MM.1S (cell line): ENCODE measurements around the gene SYP.
"Not testable (repeated sequence)": the region's sequence is repeated elsewhere in the genome, so short reads cannot be mapped to it uniquely, and the experiment has no call there.

Experiments
- DNase-seq: peaks from one replicate; pipeline ENCODE4 v3.0.0-alpha.2; 2015
- H2AFZ ChIP-seq: fragments of 300-600 bp; sonication (generic); 2 replicates; pipeline ENCODE4 v1.6.0; 2016; ENCODE audit warnings: antibody characterized with exemption, low read length
- H3F3A ChIP-seq: fragments of 300-600 bp; sonication (generic); 2 replicates; pipeline ENCODE4 v1.6.1; 2016; ENCODE audit warnings: mild to moderate bottlenecking, antibody characterized with exemption, low read length, moderate library complexity, mixed read lengths; ENCODE audit not compliant: insufficient read depth
- H3K27ac ChIP-seq: fragments of 300-600 bp; sonication (generic); 2 replicates; pipeline ENCODE4 v1.5.1; 2016; ENCODE audit warnings: mild to moderate bottlenecking, low read length
- H3K27me3 ChIP-seq: fragments of 300-600 bp; sonication (generic); replicated peaks from 2 replicates; pipeline ENCODE4 v1.6.0; 2016; ENCODE audit warnings: low read length; ENCODE audit not compliant: insufficient read depth
- H3K36me3 ChIP-seq: fragments of 300-600 bp; sonication (generic); replicated peaks from 2 replicates; pipeline ENCODE4 v1.6.1; 2016; ENCODE audit warnings: mild to moderate bottlenecking, low read length, mixed read lengths; ENCODE audit not compliant: insufficient read depth
- H3K4me1 ChIP-seq: fragments of 300-600 bp; sonication (generic); 2 replicates; pipeline ENCODE4 v1.6.1; 2016; ENCODE audit warnings: low read length, mixed read lengths
- H3K4me2 ChIP-seq: fragments of 300-600 bp; sonication (generic); 2 replicates; pipeline ENCODE4 v1.6.0; 2016; ENCODE audit warnings: low read depth, low read length
- H3K4me3 ChIP-seq: fragments of 300-600 bp; sonication (generic); 2 replicates; pipeline ENCODE4 v1.5.1; 2016; ENCODE audit warnings: low read length, mixed read lengths
- H3K79me2 ChIP-seq: fragments of 300-600 bp; sonication (generic); 2 replicates; pipeline ENCODE4 v1.6.1; 2016; ENCODE audit warnings: mixed run types, low read length, mixed read lengths
- H3K9ac ChIP-seq: fragments of 300-600 bp; sonication (generic); 2 replicates; pipeline ENCODE4 v1.6.1; 2016; ENCODE audit warnings: low read length, mixed read lengths
- H3K9me2 ChIP-seq: fragments of 300-600 bp; sonication (generic); replicated peaks from 2 replicates; pipeline ENCODE4 v1.6.1; 2016; ENCODE audit warnings: mild to moderate bottlenecking, low read length, mixed read lengths; ENCODE audit not compliant: insufficient read depth
- H3K9me3 ChIP-seq: fragments of 300-600 bp; sonication (generic); replicated peaks from 2 replicates; pipeline ENCODE4 v1.6.1; 2016; ENCODE audit warnings: mild to moderate bottlenecking, low read length, mixed read lengths; ENCODE audit not compliant: insufficient read depth
- H4K20me1 ChIP-seq: fragments of 300-600 bp; sonication (generic); 2 replicates; pipeline ENCODE4 v1.6.1; 2016; ENCODE audit warnings: mild to moderate bottlenecking, low read length, moderate library complexity, mixed read lengths; ENCODE audit not compliant: insufficient read depth
- EZH2 ChIP-seq: fragments of 300-600 bp; sonication (generic); optimal IDR thresholded peaks from 2 replicates; pipeline ENCODE3; 2017; ENCODE audit warnings: low read depth, mild to moderate bottlenecking, antibody characterized with exemption, low read length, mixed read lengths
- EZH2phosphoT487 ChIP-seq: fragments of 300-600 bp; sonication (generic); IDR thresholded peaks from 2 replicates; pipeline ENCODE4 v1.6.1; 2018; ENCODE audit warnings: antibody characterized with exemption, low read length
- TF ChIP-seq, protein P1 (sequence below): fragments of 300-600 bp; sonication (generic); IDR thresholded peaks from 2 replicates; pipeline ENCODE4 v1.5.1; 2016; ENCODE audit warnings: antibody characterized with exemption, low read length, mixed read lengths

SYP gene

DNA sequence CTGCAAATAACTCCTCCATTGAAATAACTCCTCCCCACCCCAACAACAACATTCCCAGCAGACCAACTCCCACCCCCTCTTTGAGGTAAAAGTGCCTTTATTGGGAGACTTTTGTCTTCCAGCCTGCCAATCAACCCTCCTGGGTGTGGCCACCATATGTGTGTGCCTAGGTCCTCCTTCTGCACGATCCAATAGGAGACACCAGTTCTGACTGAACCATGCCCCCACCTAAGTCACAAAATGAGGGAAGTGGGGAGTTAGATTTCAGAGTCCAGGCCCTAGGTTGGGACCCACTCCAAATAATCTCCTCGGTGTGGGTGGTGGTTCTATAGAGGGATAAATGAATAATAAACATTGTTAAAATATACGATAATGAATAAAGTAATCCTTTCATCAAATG lies 25.3 kb downstream of the SYP start:
- Histone ChIP-seq H3K9me2 (no peaks in the 10 kb centered on the region), H3K4me1 (peaks cover 6% of the 10 kb centered on the region; the same call in 1 of the 2 replicates), H4K20me1 (no peaks in the 10 kb centered on the region), H3F3A (0 out of 2 replicates have a peak, but pooled peaks cover 4% of the 10 kb centered on the region), H3K9ac (no peak overlapping the region), H3K4me2 (no peak overlapping the region), H3K9me3 (no peaks in the 10 kb centered on the region), H3K79me2 (peaks cover 19% of the 10 kb centered on the region), H2AFZ (no peak overlapping the region), H3K36me3 (no peaks in the 10 kb centered on the region), H3K27me3 (no peaks in the 10 kb centered on the region), H3K27ac (no peak overlapping the region), H3K4me3 (no peak overlapping the region)
- DNase-seq = no peak
- TF ChIP-seq, protein P1, sequence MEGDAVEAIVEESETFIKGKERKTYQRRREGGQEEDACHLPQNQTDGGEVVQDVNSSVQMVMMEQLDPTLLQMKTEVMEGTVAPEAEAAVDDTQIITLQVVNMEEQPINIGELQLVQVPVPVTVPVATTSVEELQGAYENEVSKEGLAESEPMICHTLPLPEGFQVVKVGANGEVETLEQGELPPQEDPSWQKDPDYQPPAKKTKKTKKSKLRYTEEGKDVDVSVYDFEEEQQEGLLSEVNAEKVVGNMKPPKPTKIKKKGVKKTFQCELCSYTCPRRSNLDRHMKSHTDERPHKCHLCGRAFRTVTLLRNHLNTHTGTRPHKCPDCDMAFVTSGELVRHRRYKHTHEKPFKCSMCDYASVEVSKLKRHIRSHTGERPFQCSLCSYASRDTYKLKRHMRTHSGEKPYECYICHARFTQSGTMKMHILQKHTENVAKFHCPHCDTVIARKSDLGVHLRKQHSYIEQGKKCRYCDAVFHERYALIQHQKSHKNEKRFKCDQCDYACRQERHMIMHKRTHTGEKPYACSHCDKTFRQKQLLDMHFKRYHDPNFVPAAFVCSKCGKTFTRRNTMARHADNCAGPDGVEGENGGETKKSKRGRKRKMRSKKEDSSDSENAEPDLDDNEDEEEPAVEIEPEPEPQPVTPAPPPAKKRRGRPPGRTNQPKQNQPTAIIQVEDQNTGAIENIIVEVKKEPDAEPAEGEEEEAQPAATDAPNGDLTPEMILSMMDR = no peak
- no peak for TF ChIP-seq EZH2
- no peak for TF ChIP-seq EZH2phosphoT487

DNA sequence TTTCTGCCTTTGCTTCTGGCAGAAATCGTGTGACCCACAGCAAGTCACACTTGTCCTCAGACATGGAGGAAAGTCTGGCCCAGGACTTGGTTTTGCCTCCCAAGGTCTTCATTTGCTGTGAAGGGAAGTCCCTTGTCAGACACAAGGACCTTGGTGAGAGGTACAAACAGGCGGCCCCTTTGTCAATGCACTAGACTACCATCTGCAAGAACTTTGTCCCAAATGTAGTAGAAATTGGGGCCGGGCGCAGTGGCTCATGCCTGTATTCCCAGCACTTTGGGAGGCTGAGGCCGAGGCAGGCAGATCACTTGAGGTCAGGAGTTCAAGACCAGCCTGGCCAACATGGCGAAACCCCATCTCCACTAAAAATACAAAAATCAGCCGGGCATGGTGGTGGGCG lies 26.4 kb downstream of the SYP start:
- Histone ChIP-seq H3K79me2 (peaks cover 19% of the 10 kb centered on the region), H3K4me2 (peak overlapping the region; percentile 76; the same call in 1 of the 2 replicates)
- H3F3A ChIP-seq, H3K27ac ChIP-seq, H2AFZ ChIP-seq, H3K36me3 ChIP-seq, H3K4me3 ChIP-seq, H3K27me3 ChIP-seq, H3K9ac ChIP-seq, H3K9me3 ChIP-seq, DNase-seq, H3K9me2 ChIP-seq, H4K20me1 ChIP-seq, H3K4me1 ChIP-seq: not testable (repeated sequence)

DNA sequence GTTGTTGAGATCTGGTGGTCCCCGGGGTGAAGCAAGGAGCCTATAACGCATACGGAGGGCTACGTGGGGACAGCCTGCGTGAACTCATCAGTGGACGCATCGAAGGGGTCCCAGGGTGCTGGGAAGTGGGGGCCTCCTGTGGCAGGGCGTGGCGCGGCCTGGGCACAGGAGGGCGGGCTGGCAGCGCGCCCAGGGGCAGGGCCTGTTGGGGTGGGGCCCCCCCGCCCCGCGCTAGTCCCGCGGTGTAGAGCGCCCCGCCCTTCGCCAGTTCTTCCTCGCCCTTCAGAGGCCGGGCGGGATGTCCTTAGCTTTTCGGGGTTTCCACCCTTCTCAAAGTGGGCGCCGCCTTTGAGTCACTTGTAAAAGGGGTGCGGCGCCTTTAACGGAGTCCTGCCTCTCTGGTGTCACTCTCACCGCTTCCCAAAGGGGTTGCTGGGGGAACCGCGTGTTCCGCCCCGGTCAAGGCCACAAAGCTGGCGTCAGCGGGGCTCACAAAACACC lies 27.7 kb downstream of the SYP start:
- no peaks in the 10 kb centered on the region for H4K20me1 ChIP-seq
- H3K4me2 ChIP-seq = peak overlapping the region; percentile 76
- TF ChIP-seq EZH2phosphoT487 (no peak), EZH2 (no peak)
- TF ChIP-seq, protein P1 = no peak
- H3K4me1 ChIP-seq = peaks cover 6% of the 10 kb centered on the region; the same call in 1 of the 2 replicates
- peak overlapping the region; percentile 83 for H3K27ac ChIP-seq
- DNase-seq = peak; percentile 80
- H3K79me2 ChIP-seq = peaks cover 19% of the 10 kb centered on the region
- H3K36me3 ChIP-seq = no peaks in the 10 kb centered on the region
- no peaks in the 10 kb centered on the region for H3K27me3 ChIP-seq
- no peaks in the 10 kb centered on the region for H3K9me2 ChIP-seq
- H3K9me3 ChIP-seq = no peaks in the 10 kb centered on the region
- H3F3A ChIP-seq = peaks cover 11% of the 10 kb centered on the region
- H3K4me3 ChIP-seq = peak overlapping the region; percentile 91
- H2AFZ ChIP-seq = 0 out of 2 replicates have a peak overlapping the region, but pooled peaks have one; percentile 31
- H3K9ac ChIP-seq = peak overlapping the region; percentile 92

DNA sequence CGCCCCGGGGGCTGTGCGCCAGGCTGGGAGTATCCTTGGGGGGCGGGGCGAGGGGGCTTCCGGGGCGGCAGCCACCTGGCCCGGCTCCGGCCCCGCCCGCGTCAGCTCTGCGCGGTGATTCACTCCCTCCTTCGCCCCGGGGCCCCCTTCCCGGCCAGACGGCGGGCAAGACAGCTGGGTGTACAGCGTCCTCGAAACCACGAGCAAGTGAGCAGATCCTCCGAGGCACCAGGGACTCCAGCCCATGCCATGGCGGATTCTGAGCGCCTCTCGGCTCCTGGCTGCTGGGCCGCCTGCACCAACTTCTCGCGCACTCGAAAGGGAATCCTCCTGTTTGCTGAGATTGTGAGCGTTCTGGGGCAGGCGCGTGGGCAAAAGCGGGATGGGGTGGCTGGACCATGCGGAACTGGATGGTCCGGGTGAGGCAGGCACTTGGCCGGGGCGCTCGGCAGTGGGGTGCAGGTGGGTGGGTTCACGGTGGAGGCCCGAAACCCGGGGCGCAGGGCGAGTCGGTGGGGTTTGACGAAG lies 28.2 kb downstream of the SYP start, which contains the start of gene PLP2:
Gene PLP2 (plus strand): TSS at position 147 of the 528 bp plus-strand sequence. CDS start 103 bp downstream, at position 250.
- H3K79me2 ChIP-seq = peaks cover 19% of the 10 kb centered on the region
- H3K4me1 ChIP-seq = peaks cover 6% of the 10 kb centered on the region; the same call in 1 of the 2 replicates
- no peaks in the 10 kb centered on the region for H3K36me3 ChIP-seq
- DNase-seq = peak; percentile 42
- H4K20me1 ChIP-seq = no peaks in the 10 kb centered on the region
- no peaks in the 10 kb centered on the region for H3K27me3 ChIP-seq
- no peaks in the 10 kb centered on the region for H3K9me3 ChIP-seq
- H2AFZ ChIP-seq = 0 out of 2 replicates have a peak within 1 kb of the TSS, but pooled peaks have one; percentile 31
- H3K4me2 ChIP-seq = peak within 1 kb of the TSS; percentile 76
- H3F3A ChIP-seq = peaks cover 17% of the 10 kb centered on the region
- H3K4me3 ChIP-seq = peak within 1 kb of the TSS; percentile 91
- no peaks in the 10 kb centered on the region for H3K9me2 ChIP-seq
- H3K9ac ChIP-seq = peak within 1 kb of the TSS; percentile 92
- TF ChIP-seq, protein P1 = no peak
- TF ChIP-seq EZH2 (no peak), EZH2phosphoT487 (no peak)
- peak within 1 kb of the TSS; percentile 83 for H3K27ac ChIP-seq
